Measurements from ENCODE around the gene SRBD1. TPM values are rescaled to one million over a fixed set of nuclear protein-coding genes. Genes with fewer than 3 reads are reported as not detected.

The SRBD1 gene
- polyA plus RNA-seq, 2 of the 4 experiments (the other 2 are of a cell fraction): 11.0 to 13.7 TPM

DNA sequence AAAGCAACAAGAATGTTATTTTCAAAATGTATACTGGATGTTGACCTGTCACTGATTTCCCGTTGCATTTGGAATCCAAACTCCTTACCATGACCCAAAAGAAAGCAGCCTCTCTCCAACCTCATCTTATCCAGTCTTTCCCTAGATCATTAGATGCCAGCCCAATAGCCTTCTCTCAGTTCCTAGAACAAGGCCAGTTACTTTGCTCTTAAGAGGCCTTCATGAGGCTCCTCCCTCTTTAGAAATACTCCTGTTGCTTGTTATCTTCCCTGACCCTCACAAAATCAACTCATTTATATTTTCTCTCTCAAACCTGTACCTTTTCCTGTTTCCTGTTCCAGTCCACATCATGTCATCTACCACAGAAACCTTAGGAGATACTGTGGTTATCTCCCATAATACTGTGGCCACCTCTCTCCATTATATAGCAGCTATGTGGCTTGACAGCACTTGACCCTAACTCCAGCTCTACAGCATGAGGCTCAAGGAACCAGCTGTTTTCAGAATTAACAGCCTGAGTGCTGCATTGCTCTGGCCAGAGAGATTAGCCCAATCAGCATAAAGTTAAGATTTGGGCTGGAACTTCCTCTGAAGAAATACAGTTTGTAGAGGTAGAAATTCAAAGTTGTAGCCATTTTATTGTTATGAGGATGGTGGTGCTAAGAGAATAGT is 22.8 kb downstream of the SRBD1 start:
- no peak for FAIRE-seq
- peak; percentile 79 for TF ChIP-seq MAFK (IDR thresholded peaks at IDR 0.05; ENCODE audit: partially characterized antibody)
- TF ChIP-seq, protein P1, sequence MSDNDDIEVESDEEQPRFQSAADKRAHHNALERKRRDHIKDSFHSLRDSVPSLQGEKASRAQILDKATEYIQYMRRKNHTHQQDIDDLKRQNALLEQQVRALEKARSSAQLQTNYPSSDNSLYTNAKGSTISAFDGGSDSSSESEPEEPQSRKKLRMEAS (IDR thresholded peaks at IDR 0.05): no peak
- Histone ChIP-seq H3K4me2 (no peak overlapping the region), H3K4me1 (peaks cover 9% of the 10 kb centered on the region; the same call in 2 of the 3 replicates), H3K9me3 (no peaks in the 10 kb centered on the region), H3K4me3 (no peak overlapping the region), H3K27ac (no peak overlapping the region)
- ChIA-PET POLR2A (no interaction called here), CTCF (interaction anchor here (0.9 to 2.5 kb wide), 4 partner anchors 10 to 19 kb away, joined by 3 to 8 read pairs (median 6); no protein-coding TSS in a partner anchor)
- peak; percentile 10 to 35; a peak in 2 of 6 replicates for ATAC-seq
- WGBS (ENCODE audit: missing lambda C conversion rate): 91% methylated on average over 1 of the region's 1 CpG
- DNase-seq (ENCODE audit: low read depth in 1 of 2, low spot score in 1 of 2): no peak

DNA sequence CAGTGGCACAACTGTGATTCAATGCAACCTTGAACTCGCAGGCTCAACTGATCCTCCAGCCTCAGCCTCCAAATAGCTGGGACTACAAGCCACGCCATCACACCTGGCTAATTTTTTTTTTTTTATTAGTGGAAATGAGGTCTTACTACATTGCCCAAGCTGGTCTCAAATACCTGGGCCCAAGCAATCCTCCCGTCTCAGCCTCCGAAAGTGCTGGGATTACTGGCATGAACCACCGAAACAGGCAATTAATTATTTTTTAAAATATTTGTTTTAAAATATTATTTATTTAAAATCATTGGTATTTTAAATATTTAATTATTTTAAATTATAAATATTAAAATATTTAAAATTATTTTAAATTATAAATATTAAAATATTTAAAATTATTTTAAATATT is 24.5 kb downstream of the SRBD1 start:
- no peak for DNase-seq (ENCODE audit: low read depth in 1 of 2, low spot score in 1 of 2)
- H3K4me1 ChIP-seq: peaks cover 9% of the 10 kb centered on the region; the same call in 2 of the 3 replicates
- ChIA-PET POLR2A (no interaction called here), CTCF (interaction anchor here (0.6 to 3.3 kb wide), 8 partner anchors 8 to 514 kb away, joined by 3 to 20 read pairs (median 8); partner anchors contain the start of gene SRBD1)
- no peaks in the 10 kb centered on the region for H3K9me3 ChIP-seq
- no peak overlapping the region for H3K27ac ChIP-seq
- 92% methylated on average over 5 of the region's 5 CpGs for WGBS (ENCODE audit: missing lambda C conversion rate)
- H3K4me3 ChIP-seq: no peak overlapping the region
- no peak overlapping the region for H3K4me2 ChIP-seq
- no peak for ATAC-seq
- no peak for FAIRE-seq
- TF ChIP-seq RARB (CRISPR knock-in tag; IDR thresholded peaks at IDR 0.05): no peak
- no peak for TF ChIP-seq CBX8 (IDR thresholded peaks at IDR 0.05)
- TF ChIP-seq, protein P2, sequence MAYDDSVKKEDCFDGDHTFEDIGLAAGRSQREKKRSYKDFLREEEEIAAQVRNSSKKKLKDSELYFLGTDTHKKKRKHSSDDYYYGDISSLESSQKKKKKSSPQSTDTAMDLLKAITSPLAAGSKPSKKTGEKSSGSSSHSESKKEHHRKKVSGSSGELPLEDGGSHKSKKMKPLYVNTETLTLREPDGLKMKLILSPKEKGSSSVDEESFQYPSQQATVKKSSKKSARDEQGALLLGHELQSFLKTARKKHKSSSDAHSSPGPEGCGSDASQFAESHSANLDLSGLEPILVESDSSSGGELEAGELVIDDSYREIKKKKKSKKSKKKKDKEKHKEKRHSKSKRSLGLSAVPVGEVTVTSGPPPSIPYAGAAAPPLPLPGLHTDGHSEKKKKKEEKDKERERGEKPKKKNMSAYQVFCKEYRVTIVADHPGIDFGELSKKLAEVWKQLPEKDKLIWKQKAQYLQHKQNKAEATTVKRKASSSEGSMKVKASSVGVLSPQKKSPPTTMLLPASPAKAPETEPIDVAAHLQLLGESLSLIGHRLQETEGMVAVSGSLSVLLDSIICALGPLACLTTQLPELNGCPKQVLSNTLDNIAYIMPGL (CRISPR knock-in tag; IDR thresholded peaks at IDR 0.05; ENCODE audit: borderline replicate concordance): no peak
- no peak for TF ChIP-seq RNF2 (IDR thresholded peaks at IDR 0.05; ENCODE audit: borderline replicate concordance, low read depth)
- TF ChIP-seq ESRRA (IDR thresholded peaks at IDR 0.05; ENCODE audit: borderline replicate concordance, low read length): no peak
- TF ChIP-seq, protein P3, sequence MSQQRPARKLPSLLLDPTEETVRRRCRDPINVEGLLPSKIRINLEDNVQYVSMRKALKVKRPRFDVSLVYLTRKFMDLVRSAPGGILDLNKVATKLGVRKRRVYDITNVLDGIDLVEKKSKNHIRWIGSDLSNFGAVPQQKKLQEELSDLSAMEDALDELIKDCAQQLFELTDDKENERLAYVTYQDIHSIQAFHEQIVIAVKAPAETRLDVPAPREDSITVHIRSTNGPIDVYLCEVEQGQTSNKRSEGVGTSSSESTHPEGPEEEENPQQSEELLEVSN (IDR thresholded peaks at IDR 0.05; ENCODE audit: borderline replicate concordance, low read depth): no peak
- TF ChIP-seq CHD2 (IDR thresholded peaks at IDR 0.05; ENCODE audit: low read length, partially characterized antibody): no peak
- no peak for TF ChIP-seq ZNF302 (CRISPR knock-in tag; IDR thresholded peaks at IDR 0.05)
- no peak for TF ChIP-seq HOXB5 (CRISPR knock-in tag; IDR thresholded peaks at IDR 0.05)
- TF ChIP-seq POLR2AphosphoS2 (conservative IDR thresholded peaks at IDR 0.05; ENCODE audit: low read length): no peak
- TF ChIP-seq KDM5A (IDR thresholded peaks at IDR 0.05): no peak

DNA sequence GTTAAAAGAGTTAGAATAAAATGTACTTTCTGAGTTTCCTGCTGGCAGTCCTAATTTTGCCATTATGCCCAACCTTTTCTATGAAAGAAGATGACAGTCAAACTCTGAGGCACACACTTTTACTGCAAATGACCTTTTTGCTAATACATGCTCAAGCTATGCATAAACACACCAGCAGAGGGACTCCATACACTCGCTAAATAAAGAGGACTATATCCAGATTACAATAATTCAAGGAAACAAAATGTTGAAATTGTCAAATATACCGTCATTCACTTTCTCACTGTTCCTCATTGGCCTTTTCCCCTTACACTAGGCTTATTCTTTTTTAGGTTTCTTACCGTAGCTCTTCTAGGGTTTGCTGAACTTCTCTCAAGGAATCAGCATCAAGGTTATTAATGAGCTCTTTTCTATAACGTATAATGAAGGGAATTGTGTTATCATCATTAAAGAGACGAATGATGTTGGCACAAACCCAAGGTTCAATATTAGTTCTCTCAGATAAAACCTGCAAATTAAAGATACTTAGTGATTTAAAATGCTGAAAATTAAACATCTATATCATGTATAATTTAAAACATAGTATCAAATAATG is 25.7 kb downstream of the SRBD1 start:
- POLR2A ChIA-PET: interaction anchor here (1.0 kb wide), 1 partner anchor 25 kb away, joined by 5 read pairs; the partner anchor contains the start of gene SRBD1

More for the DNA sequence above, 25.7 kb downstream of the SRBD1 start:
- 53% methylated on average over 5 of the region's 5 CpGs for WGBS (ENCODE audit: missing lambda C conversion rate)
- no peak overlapping the region for H3K4me3 ChIP-seq
- H3K9me3 ChIP-seq: no peaks in the 10 kb centered on the region
- ATAC-seq (peak; percentile 91 to 92), DNase-seq (ENCODE audit: low read depth in 1 of 2, low spot score in 1 of 2) (peak; percentile 43 to 77), FAIRE-seq (peak; percentile 65)
- TF ChIP-seq RARB (CRISPR knock-in tag; IDR thresholded peaks at IDR 0.05): no peak
- no peak for TF ChIP-seq HOXB5 (CRISPR knock-in tag; IDR thresholded peaks at IDR 0.05)
- no peak for TF ChIP-seq MYC (IDR thresholded peaks at IDR 0.05; ENCODE audit: borderline replicate concordance, low read length)
- TF ChIP-seq RFX5 (IDR thresholded peaks at IDR 0.05): no peak
- TF ChIP-seq, protein P3 (IDR thresholded peaks at IDR 0.05; ENCODE audit: borderline replicate concordance, low read depth): no peak
- TF ChIP-seq, protein P4, sequence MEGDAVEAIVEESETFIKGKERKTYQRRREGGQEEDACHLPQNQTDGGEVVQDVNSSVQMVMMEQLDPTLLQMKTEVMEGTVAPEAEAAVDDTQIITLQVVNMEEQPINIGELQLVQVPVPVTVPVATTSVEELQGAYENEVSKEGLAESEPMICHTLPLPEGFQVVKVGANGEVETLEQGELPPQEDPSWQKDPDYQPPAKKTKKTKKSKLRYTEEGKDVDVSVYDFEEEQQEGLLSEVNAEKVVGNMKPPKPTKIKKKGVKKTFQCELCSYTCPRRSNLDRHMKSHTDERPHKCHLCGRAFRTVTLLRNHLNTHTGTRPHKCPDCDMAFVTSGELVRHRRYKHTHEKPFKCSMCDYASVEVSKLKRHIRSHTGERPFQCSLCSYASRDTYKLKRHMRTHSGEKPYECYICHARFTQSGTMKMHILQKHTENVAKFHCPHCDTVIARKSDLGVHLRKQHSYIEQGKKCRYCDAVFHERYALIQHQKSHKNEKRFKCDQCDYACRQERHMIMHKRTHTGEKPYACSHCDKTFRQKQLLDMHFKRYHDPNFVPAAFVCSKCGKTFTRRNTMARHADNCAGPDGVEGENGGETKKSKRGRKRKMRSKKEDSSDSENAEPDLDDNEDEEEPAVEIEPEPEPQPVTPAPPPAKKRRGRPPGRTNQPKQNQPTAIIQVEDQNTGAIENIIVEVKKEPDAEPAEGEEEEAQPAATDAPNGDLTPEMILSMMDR (IDR thresholded peaks at IDR 0.05): peak; percentile 77
- TF ChIP-seq SMC3 (IDR thresholded peaks at IDR 0.05): peak; percentile 68
- no peak for TF ChIP-seq ZC3H11A (IDR thresholded peaks at IDR 0.05)
- no peak for TF ChIP-seq BHLHE40 (IDR thresholded peaks at IDR 0.05; ENCODE audit: low read depth, low read length)
- peak; percentile 64 to 65 for TF ChIP-seq RAD21 (conservative IDR thresholded peaks at IDR 0.05 in 1 of 2, IDR thresholded peaks at IDR 0.05 in 1 of 2)
- TF ChIP-seq, protein P5, sequence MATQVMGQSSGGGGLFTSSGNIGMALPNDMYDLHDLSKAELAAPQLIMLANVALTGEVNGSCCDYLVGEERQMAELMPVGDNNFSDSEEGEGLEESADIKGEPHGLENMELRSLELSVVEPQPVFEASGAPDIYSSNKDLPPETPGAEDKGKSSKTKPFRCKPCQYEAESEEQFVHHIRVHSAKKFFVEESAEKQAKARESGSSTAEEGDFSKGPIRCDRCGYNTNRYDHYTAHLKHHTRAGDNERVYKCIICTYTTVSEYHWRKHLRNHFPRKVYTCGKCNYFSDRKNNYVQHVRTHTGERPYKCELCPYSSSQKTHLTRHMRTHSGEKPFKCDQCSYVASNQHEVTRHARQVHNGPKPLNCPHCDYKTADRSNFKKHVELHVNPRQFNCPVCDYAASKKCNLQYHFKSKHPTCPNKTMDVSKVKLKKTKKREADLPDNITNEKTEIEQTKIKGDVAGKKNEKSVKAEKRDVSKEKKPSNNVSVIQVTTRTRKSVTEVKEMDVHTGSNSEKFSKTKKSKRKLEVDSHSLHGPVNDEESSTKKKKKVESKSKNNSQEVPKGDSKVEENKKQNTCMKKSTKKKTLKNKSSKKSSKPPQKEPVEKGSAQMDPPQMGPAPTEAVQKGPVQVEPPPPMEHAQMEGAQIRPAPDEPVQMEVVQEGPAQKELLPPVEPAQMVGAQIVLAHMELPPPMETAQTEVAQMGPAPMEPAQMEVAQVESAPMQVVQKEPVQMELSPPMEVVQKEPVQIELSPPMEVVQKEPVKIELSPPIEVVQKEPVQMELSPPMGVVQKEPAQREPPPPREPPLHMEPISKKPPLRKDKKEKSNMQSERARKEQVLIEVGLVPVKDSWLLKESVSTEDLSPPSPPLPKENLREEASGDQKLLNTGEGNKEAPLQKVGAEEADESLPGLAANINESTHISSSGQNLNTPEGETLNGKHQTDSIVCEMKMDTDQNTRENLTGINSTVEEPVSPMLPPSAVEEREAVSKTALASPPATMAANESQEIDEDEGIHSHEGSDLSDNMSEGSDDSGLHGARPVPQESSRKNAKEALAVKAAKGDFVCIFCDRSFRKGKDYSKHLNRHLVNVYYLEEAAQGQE (IDR thresholded peaks at IDR 0.05): no peak
- H3K27ac ChIP-seq: no peak overlapping the region
- peaks cover 9% of the 10 kb centered on the region; the same call in 2 of the 3 replicates for H3K4me1 ChIP-seq
- H3K4me2 ChIP-seq: peak overlapping the region; percentile 31; the same call in 2 of the 3 replicates
- CTCF ChIA-PET: interaction anchor here (0.6 to 3.3 kb wide), 18 partner anchors 9 to 407 kb away, joined by 3 to 20 read pairs (median 4); partner anchors contain the start of gene SRBD1
